Mononuclear cell (primary cell): ENCODE measurements around the gene PGBD5. TPM values are rescaled to one million over a fixed set of nuclear protein-coding genes. Genes with fewer than 3 reads are reported as not detected.
"Not testable (repeated sequence)": the region's sequence is repeated elsewhere in the genome, so short reads cannot be mapped to it uniquely, and the experiment has no call there.

Source experiments
- H3K27me3 ChIP-seq: 2 replicates; pipeline ENCODE4 v1.6.0; 2011; ENCODE audit warnings: low read length, control low read depth; ENCODE audit not compliant: insufficient read depth
- H3K4me1 ChIP-seq: 2 replicates; pipeline ENCODE4 v1.5.1; 2011; ENCODE audit warnings: mild to moderate bottlenecking, low read length, control low read depth; ENCODE audit not compliant: insufficient read depth
- H3K4me3 ChIP-seq: 2 replicates; pipeline ENCODE4 v1.5.1; 2011; ENCODE audit warnings: mild to moderate bottlenecking, low read length, moderate library complexity
- H3K9me3 ChIP-seq: 2 replicates; pipeline ENCODE4 v1.5.1; 2011; ENCODE audit warnings: low read depth, mild to moderate bottlenecking, control low read depth, low read length
- total RNA-seq: library from RNA; depleted of rRNA; stranded (reverse); fragments of >200 nt; gene quantifications from one replicate; pipeline ENCODE4 v1.2.3, GENCODE V29; 2012

PGBD5 gene
- total RNA-seq, 1 donor = under 0.01 TPM

DNA sequence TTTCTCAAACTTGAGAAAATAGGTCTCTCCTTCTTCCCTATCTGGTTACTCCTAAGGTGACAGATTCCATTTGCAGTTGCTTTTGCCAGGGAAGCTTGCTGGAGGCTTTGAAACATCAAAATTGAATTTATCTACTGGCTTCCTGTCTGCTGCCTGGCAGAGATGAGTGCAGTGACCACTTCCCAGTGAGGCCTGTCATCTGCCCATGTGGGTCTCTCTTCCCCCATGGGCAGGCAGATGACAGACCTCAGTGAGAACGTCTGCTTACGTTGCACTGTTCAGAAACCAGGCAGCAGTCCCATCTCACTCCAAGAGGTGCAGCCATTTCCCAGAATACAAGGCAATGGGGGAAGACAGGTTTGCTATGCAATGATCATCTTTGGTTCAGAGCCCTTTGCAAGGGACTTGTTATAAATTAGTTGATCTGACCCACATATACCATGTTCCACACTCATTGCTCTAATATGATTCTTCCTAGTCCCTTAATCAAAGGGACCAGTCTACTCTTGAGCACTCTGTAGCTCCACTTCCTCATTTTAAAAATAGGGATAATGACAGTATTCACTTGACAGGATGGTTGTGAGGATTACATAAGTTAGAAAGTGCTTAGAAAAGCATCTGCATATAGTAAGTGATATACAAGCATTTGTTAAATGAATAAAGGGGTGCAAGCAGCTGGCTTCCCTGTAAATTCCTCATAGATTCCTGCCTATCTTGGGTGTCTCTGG, 10.6 kb downstream of the PGBD5 start:
- no peak overlapping the region for H3K4me3 ChIP-seq

DNA sequence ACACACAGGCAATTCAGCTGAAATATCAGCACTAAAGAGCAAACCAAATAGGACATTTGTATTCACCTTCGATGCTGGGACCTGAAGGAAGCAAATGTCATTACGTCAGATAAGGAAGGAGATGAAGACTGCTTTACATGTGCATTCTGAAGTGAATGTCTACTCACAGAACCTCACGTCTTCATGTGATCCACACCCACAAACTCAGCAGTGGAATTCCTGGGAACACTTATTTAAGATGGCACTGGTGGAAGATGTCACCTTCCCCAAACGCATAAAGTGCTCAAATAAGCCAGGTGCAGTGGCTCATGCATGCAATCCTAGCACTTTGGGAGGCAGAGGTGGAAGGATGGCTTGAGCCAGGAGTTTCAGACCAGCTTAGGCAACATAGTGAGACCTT, 11.4 kb downstream of the PGBD5 start:
- no peaks in the 10 kb centered on the region for H3K9me3 ChIP-seq
- no peaks in the 10 kb centered on the region for H3K4me1 ChIP-seq
- peaks cover 4% of the 10 kb centered on the region for H3K27me3 ChIP-seq
- no peak overlapping the region for H3K4me3 ChIP-seq

More for the DNA sequence above, 10.6 kb downstream of the PGBD5 start:
- Histone ChIP-seq H3K9me3 (no peaks in the 10 kb centered on the region), H3K27me3 (peaks cover 4% of the 10 kb centered on the region), H3K4me1 (no peaks in the 10 kb centered on the region)

DNA sequence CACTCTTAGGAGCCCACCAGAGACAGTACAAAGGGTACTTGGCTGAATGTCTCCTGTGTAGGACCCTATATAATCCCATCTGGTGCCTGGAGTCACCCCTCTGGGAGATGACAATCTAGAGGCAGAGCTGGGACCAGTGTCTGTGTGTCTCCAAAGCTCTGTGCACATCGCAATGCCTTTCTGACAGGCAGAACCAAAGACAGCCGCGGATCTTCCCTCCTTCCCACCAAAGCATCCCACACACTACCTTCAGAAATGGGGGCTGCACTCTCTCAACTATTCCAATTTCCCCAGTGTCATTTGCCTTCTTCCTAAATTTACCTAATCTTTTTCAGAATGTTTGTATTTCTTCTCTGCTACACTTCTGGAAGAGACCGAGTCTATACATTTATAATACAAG, 12.0 kb downstream of the PGBD5 start:
- peaks cover 4% of the 10 kb centered on the region for H3K27me3 ChIP-seq
- H3K9me3 ChIP-seq = no peaks in the 10 kb centered on the region
- H3K4me3 ChIP-seq = no peak overlapping the region
- H3K4me1 ChIP-seq = no peaks in the 10 kb centered on the region

DNA sequence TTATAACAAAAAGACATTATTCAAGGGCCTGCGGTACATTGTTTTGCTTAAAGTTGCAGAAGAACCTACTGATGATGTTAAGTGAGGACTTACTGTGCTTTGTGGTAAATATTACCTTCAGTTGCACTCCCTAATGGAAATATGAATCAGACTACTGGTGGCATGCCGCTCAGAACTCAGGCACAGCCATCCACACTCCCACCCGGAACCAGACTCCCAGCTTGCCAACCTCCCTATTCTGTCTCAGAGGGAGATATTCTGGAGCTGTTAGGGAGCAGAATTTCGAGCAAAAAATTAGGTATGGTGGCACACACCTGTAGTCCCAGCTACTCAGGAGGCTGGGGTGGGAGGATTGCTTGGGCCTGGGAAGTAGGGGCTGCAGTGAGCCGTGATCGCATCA, 13.1 kb downstream of the PGBD5 start:
- no peak overlapping the region for H3K4me3 ChIP-seq
- H3K9me3 ChIP-seq = no peaks in the 10 kb centered on the region
- H3K27me3 ChIP-seq = peaks cover 4% of the 10 kb centered on the region
- H3K4me1 ChIP-seq = no peaks in the 10 kb centered on the region

DNA sequence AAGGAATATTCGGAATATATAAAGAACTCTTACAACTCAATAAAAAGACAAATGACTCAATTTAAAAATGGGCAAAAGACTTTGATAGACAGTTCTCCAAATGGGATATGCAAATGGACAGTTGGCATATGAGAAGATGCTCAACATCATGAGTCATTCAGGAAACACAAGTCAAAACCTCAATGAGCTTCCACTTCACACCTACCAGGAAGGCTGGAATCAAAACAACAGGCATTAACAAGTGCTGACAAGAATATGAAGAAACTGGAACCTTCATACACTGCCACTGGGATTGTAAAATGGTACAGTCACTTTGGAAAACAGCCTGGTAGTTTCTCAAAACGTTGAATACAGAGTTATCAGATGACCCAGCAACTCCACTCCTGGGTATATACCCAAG, 17.2 kb downstream of the PGBD5 start:
- no peaks in the 10 kb centered on the region for H3K4me1 ChIP-seq
- no peaks in the 10 kb centered on the region for H3K9me3 ChIP-seq
- no peak overlapping the region for H3K4me3 ChIP-seq
- H3K27me3 ChIP-seq = no peaks in the 10 kb centered on the region

DNA sequence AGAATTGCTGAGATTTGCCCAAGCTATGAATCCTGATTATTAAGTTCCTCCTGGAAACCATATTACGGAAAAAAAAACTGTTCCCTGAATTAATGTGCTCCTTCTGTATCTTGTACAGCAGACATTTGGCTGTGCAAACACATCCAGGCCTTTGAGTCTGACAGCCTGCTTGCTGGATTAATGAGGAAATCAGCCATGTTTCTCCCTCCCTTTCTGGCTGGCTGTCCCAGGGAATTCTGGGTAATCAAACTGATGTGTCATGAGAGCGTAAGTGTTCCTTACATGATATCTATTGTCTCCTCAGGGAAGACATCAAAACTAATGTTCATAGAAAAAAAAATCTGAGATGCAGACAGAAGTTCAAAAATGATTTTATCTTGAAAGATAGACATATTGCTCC, 18.8 kb downstream of the PGBD5 start:
- Histone ChIP-seq H3K4me1 (no peaks in the 10 kb centered on the region), H3K27me3 (no peaks in the 10 kb centered on the region), H3K4me3 (no peak overlapping the region), H3K9me3 (no peaks in the 10 kb centered on the region)

DNA sequence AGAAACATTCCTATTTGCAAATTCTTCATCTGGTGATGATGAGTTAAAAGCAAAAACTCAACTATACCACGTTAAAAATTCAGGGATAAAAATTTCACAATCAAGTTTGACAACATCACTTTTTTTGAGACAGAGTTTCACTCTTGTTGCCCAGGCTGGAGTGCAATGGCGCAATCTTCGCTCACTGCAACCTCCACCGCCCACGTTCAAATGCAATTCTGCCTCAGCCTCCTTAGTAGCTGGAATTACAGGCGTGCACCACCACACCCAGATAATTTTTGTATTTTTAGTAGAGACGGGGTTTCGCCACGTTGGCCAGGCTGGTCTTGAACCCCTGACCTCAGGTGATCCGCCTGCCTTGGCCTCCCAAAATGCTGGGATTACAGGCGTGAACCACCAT, 19.4 kb downstream of the PGBD5 start:
- not testable (repeated sequence) for H3K27me3 ChIP-seq, H3K9me3 ChIP-seq, H3K4me1 ChIP-seq, H3K4me3 ChIP-seq

DNA sequence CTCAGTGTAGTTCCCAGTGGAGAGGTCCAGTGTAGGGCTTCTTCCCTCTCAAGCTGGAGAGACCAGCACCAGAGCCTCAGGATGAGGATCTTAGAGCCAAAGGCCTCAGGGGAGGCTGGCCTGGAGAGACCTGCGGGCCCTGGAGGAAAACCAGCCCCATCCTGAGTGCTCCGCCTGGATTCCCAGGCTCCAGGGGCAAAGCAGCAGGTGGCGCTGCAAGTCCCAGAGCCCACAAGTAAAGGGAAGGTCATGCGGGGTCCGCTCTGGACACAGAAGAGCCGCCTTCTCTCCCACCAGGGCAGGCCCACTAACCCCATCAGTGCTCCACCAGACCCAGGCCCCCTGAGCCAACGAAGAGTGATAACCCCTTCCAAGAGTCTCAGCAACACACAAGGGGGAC, 22.7 kb downstream of the PGBD5 start:
- Histone ChIP-seq H3K27me3 (no peaks in the 10 kb centered on the region), H3K4me1 (no peaks in the 10 kb centered on the region), H3K4me3 (no peak overlapping the region), H3K9me3 (no peaks in the 10 kb centered on the region)

DNA sequence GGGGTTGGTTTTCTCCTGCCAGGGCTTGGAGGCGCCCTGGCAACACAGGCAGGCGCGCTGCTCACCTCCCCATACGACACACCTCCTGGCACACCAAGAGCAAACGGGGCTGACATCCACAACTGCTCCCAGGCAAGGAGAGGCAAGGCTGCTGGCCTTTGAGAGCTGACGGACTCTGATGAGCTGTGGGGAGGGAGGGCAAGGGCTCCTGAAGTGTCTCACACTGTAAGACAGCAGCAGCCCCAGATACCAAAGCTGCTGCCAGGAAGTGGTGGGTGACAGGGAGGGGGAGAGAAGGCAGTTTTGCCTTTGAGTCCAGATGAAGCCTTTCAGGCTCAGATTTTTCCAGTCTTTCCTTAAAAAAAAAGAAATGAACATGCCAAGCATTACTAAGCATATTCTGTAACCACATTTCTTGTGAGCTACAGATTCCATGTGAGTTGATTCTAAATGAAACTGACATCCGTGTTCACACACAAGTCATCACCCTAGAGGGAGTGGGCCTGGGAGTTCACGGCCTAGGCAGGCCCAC, 24.3 kb downstream of the PGBD5 start:
- H3K4me1 ChIP-seq = no peaks in the 10 kb centered on the region
- H3K4me3 ChIP-seq = no peak overlapping the region
- no peaks in the 10 kb centered on the region for H3K9me3 ChIP-seq
- no peaks in the 10 kb centered on the region for H3K27me3 ChIP-seq

DNA sequence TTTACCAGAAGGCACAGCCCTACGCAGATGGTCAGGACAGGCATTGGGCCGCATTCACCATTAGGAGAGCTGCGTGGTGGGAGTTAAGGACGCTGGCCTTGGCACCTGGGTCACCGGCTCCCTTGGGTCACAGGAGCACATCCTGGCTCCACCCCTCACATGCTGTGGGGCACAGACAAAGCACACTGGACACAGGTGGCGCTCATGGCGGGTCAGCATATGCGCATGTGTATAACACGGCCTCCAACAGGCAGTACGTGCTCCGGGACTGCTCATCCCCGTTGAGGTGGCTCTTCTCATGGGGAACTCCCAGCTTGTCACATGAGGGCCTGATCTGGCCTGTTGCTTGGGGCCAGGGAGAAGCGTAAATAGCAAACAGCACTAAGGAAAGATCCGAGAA, 25.0 kb downstream of the PGBD5 start:
- Histone ChIP-seq H3K9me3 (no peaks in the 10 kb centered on the region), H3K27me3 (no peaks in the 10 kb centered on the region), H3K4me1 (no peaks in the 10 kb centered on the region), H3K4me3 (no peak overlapping the region)

DNA sequence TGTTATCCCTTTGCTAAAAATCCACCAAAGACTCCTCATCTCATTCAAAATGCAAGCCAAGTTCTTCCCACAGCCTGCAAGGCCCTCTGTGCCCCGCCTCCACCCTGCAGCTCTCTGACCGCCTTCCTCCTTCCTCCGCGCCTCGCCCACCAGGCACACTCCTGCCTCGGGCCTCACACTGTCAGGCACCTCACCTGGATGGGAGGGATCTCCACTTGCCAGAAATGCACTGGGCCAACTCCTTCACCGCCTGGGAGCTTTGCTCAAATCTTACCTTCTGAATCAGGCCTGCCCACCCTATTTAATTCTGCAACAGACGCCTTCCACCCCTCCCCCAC, 26.2 kb downstream of the PGBD5 start:
- Histone ChIP-seq H3K9me3 (no peaks in the 10 kb centered on the region), H3K4me1 (no peaks in the 10 kb centered on the region), H3K4me3 (no peak overlapping the region), H3K27me3 (no peaks in the 10 kb centered on the region)

DNA sequence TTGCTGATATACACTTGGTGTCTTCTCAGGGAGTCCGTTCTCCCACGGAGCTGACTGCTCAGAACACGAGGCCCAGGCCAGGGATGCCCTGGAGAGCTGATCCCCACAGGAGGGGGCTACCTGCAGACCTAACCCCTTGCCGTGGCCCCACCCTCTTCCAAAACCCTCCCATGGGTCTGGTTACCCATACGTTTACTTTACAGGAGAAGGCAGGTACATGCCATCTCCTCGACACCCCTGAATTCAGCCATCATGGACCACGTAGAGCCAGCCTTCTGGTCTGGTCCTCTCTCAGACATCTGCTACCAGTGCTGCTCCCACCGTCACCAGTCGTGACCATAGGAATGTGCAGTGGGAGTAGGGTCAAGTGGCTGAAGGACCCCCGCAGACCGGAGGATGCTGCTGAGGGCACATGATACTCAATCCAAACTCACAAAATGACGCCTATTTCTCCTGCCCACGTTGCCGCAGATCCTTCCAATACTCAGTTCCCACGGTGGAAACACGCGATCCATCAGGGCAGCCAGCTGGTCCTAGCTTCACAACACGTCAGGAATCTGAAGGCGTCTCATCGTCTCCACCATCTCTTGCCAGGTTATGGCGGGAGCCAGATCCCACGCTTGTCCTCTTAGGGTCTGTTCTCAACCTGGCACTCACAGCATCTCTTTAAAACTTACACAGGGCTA, 26.7 kb downstream of the PGBD5 start:
- H3K27me3 ChIP-seq = no peaks in the 10 kb centered on the region
- H3K4me3 ChIP-seq = no peak overlapping the region
- no peaks in the 10 kb centered on the region for H3K4me1 ChIP-seq
- H3K9me3 ChIP-seq = no peaks in the 10 kb centered on the region

DNA sequence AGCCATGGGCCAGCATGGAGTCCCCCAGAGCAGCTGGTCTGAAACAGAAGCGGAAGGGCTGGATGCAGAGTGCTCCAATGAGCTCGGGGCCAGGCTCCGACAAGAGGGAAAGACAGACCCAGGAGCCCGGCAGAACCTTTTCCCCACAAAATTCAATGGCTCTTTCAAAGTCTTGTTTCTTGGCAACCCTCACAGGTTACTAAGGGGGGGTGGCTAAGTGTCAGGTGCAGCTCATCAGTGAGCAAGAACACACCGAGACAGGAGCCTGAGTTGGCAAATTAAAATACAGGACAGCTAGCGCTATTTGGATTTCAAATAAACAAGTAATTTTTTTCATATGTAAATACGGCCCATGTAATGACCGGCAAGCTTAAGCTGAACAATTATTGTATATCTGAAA, 27.3 kb downstream of the PGBD5 start:
- Histone ChIP-seq H3K4me3 (no peak overlapping the region), H3K4me1 (no peaks in the 10 kb centered on the region), H3K9me3 (no peaks in the 10 kb centered on the region), H3K27me3 (no peaks in the 10 kb centered on the region)

DNA sequence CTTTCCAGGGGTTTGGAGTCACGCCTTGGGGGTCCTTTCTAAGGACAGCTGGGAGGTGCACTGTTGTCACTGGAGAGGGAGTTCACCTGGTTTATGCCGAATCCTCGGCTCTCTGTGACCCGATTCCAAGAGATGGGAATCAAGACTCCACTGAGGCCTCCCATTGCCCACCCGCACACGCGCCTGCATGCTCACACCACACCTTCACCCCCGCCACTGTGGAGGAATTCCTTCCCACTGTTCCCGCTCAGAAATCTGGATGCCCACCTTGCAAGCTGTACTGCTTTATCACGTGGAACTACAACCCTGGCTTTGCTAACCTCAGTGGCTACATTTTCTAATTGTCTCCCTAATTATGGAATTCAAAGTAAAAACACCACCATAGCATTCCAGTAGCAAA, 29.2 kb downstream of the PGBD5 start:
- Histone ChIP-seq H3K9me3 (no peaks in the 10 kb centered on the region), H3K4me3 (no peak overlapping the region), H3K27me3 (no peaks in the 10 kb centered on the region), H3K4me1 (no peaks in the 10 kb centered on the region)

DNA sequence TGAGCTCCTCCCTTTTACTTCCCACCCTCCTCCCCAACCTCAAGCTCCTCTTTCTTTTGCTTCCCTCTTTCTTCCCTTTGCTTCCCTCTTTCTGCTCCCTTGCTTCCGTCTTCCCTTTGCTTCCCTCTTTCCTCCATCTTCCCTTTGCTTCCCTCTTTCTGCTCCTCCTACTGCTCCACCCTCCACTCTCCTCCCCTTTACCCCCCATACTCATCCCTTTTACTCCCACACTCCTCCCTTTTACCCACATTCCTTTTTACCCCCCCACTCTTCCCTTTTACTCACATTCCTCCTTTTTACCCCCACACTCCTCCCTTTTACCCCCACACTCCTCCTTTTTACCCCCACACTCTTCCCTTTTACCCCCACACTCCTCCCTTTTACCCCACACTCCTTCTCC, 30.2 kb downstream of the PGBD5 start:
- no peaks in the 10 kb centered on the region for H3K4me1 ChIP-seq
- H3K27me3 ChIP-seq = no peaks in the 10 kb centered on the region
- H3K9me3 ChIP-seq = no peaks in the 10 kb centered on the region
- no peak overlapping the region for H3K4me3 ChIP-seq

DNA sequence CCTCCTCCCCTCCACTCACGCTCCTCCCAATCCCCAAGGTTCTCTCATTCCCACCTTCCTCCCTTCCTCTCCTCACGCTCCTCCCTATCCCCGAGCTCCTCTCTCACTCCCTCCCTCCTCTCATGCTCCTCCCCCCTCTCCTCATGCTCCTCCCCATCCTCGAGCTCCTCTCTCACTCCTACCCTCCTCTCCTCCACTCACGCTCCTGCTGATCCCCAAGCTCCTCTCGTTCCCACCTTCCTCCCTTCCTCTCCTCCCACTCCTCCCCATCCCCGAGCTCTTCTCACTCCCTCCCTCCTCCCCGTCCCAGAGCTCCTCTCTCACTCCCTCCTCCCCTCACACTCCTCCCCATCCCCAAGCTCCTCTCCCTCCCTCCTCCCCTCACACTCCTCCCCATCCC, 31.4 kb downstream of the PGBD5 start:
- Histone ChIP-seq H3K4me1 (no peaks in the 10 kb centered on the region), H3K9me3 (no peaks in the 10 kb centered on the region), H3K27me3 (no peaks in the 10 kb centered on the region), H3K4me3 (no peak overlapping the region)
